Neural crest cell (in vitro differentiated cells): ENCODE results near the gene RAB8B. TPM values are rescaled to one million over a fixed set of nuclear protein-coding genes. Genes with fewer than 3 reads are reported as not detected.

Experiments
- DNase-seq: peaks from one replicate; pipeline ENCODE4 v3.0.0; 2021; ENCODE audit warnings: low read depth, mixed read lengths, low spot score
- H3K27ac Mint-ChIP-seq: one replicate; pipeline ENCODE4 v1.8.0; 2021; ENCODE audit warnings: mild to moderate bottlenecking, mixed read lengths; ENCODE audit not compliant: unreplicated experiment
- H3K27me3 Mint-ChIP-seq: 2 replicates; pipeline ENCODE4 v1.8.0; 2021; ENCODE audit warnings: low read depth, mild to moderate bottlenecking, mixed read lengths
- H3K36me3 Mint-ChIP-seq: 2 replicates; pipeline ENCODE4 v1.8.0; 2021; ENCODE audit warnings: low read depth, mild to moderate bottlenecking, mixed read lengths
- H3K4me1 Mint-ChIP-seq: 2 replicates; pipeline ENCODE4 v1.8.0; 2021; ENCODE audit warnings: mixed read lengths
- H3K4me3 Mint-ChIP-seq: one replicate; pipeline ENCODE4 v1.8.0; 2021; ENCODE audit warnings: mild to moderate bottlenecking, mixed read lengths
- H3K9me3 Mint-ChIP-seq: 2 replicates; pipeline ENCODE4 v1.8.0; 2021; ENCODE audit warnings: mixed read lengths
- CTCF ChIP-seq: fragments of 200-600 bp; sonication (generic); conservative IDR thresholded peaks from 2 replicates; pipeline ENCODE4 v1.5.0; 2021; ENCODE audit warnings: antibody characterized with exemption, mild to moderate bottlenecking
- total RNA-seq: library from RNA; stranded (reverse); gene quantifications from 2 replicates; pipeline ENCODE4 v1.2.1, GENCODE V29; 2021

Gene RAB8B
- total RNA-seq, 1 donor from 2014 or later = 51.0 TPM

GRCh38 chr15:63241316-63241715 is 51.9 kb downstream of the RAB8B start:
- Mint-ChIP-seq H3K9me3 (peaks cover 17% of the 10 kb centered on the region), H3K27ac (no peak overlapping the region), H3K4me3 (no peak overlapping the region), H3K36me3 (peaks cover 27% of the 10 kb centered on the region), H3K4me1 (peaks cover 32% of the 10 kb centered on the region), H3K27me3 (no peaks in the 10 kb centered on the region)
- no peak for TF ChIP-seq CTCF
- no peak for DNase-seq

GRCh38 chr15:63243101-63243500 is 53.7 kb downstream of the RAB8B start:
- Mint-ChIP-seq H3K27me3 (no peaks in the 10 kb centered on the region), H3K27ac (no peak overlapping the region), H3K36me3 (peaks cover 25% of the 10 kb centered on the region), H3K9me3 (peaks cover 11% of the 10 kb centered on the region), H3K4me1 (peaks cover 28% of the 10 kb centered on the region), H3K4me3 (no peak overlapping the region)
- TF ChIP-seq CTCF = no peak
- DNase-seq = no peak

GRCh38 chr15:63243776-63244175 is 54.4 kb downstream of the RAB8B start:
- no peak overlapping the region for H3K4me3 Mint-ChIP-seq
- peaks cover 28% of the 10 kb centered on the region for H3K4me1 Mint-ChIP-seq

GRCh38 chr15:63244399-63244798 is 55.0 kb downstream of the RAB8B start:
- no peak for TF ChIP-seq CTCF
- Mint-ChIP-seq H3K27ac (peak overlapping the region; percentile 70), H3K27me3 (no peaks in the 10 kb centered on the region), H3K9me3 (peaks cover 9% of the 10 kb centered on the region), H3K36me3 (peaks cover 27% of the 10 kb centered on the region), H3K4me1 (peaks cover 28% of the 10 kb centered on the region), H3K4me3 (no peak overlapping the region)
- DNase-seq = no peak

More at GRCh38 chr15:63243776-63244175, 54.4 kb downstream of the RAB8B start:
- DNase-seq = no peak
- peaks cover 25% of the 10 kb centered on the region for H3K36me3 Mint-ChIP-seq
- TF ChIP-seq CTCF = no peak
- H3K27ac Mint-ChIP-seq = no peak overlapping the region
- H3K9me3 Mint-ChIP-seq = peaks cover 9% of the 10 kb centered on the region
- no peaks in the 10 kb centered on the region for H3K27me3 Mint-ChIP-seq

- Mint-ChIP-seq H3K27me3 (no peaks in the 10 kb centered on the region), H3K9me3 (peaks cover 9% of the 10 kb centered on the region), H3K36me3 (peaks cover 30% of the 10 kb centered on the region), H3K4me3 (no peak overlapping the region), H3K4me1 (peaks cover 22% of the 10 kb centered on the region), H3K27ac (peak overlapping the region; percentile 70)
- no peak for DNase-seq
- TF ChIP-seq CTCF = no peak
These were observed 55.7 kb downstream of the RAB8B start for GRCh38 chr15:63244976-63245645.
